Hepatocyte (in vitro differentiated cells): ENCODE results near the gene WDR89.

ENCODE experiments used
- CTCF ChIP-seq: fragments of 200-600 bp; sonication (generic); IDR thresholded peaks from 2 replicates; pipeline ENCODE4 v1.5.1; 2016; ENCODE audit warnings: antibody characterized with exemption, mild to moderate bottlenecking; ENCODE audit not compliant: poor library complexity
- EZH2 ChIP-seq: fragments of 200-600 bp; sonication (generic); IDR thresholded peaks from 2 replicates; pipeline ENCODE4 v1.6.1; 2016; ENCODE audit warnings: antibody characterized with exemption, mild to moderate bottlenecking, borderline replicate concordance

GRCh38 chr14:63596998-63597658, 44.5 kb downstream of the WDR89 start:
- TF ChIP-seq EZH2: no peak
- no peak for TF ChIP-seq CTCF
